ENCODE data around the gene MRAS.

MRAS gene

GRCh38 chr3:138344754-138345153, 3.6 kb upstream of the MRAS start:
- DNase-seq, result no peak

GRCh38 chr3:138348754-138349739, 668 bp downstream of the MRAS start:
- DNase-seq, result no peak

- DNase-seq, result no peak
Observed at GRCh38 chr3:138349926-138350665, 1.7 kb downstream of the MRAS start.

- DNase-seq, result no peak
Observed at GRCh38 chr3:138351151-138351550, 2.8 kb downstream of the MRAS start.

- no peak for DNase-seq
Observed at GRCh38 chr3:138351916-138352550, 3.7 kb downstream of the MRAS start.

- DNase-seq, result no peak
Observed at GRCh38 chr3:138354376-138354775, 6.0 kb downstream of the MRAS start.

GRCh38 chr3:138355071-138355470, 6.7 kb downstream of the MRAS start:
- DNase-seq, result no peak

- no peak for DNase-seq
Observed at GRCh38 chr3:138356730-138357405, 8.5 kb downstream of the MRAS start.

GRCh38 chr3:138359148-138359918, 11.0 kb downstream of the MRAS start:
- DNase-seq, result no peak

- DNase-seq, result no peak
Observed at GRCh38 chr3:138359919-138360868, 11.8 kb downstream of the MRAS start.

GRCh38 chr3:138360869-138361525, 12.6 kb downstream of the MRAS start:
- DNase-seq, result no peak

- DNase-seq, result no peak
Observed at GRCh38 chr3:138361561-138361971, 13.2 kb downstream of the MRAS start.

- DNase-seq, result no peak
Observed at GRCh38 chr3:138362538-138362937, 14.2 kb downstream of the MRAS start.

GRCh38 chr3:138363322-138363721, 14.9 kb downstream of the MRAS start:
- no peak for DNase-seq

GRCh38 chr3:138364356-138365252, 16.2 kb downstream of the MRAS start:
- DNase-seq, result no peak

- no peak for DNase-seq
Observed at GRCh38 chr3:138365253-138365555, 16.8 kb downstream of the MRAS start.

- no peak for DNase-seq
Observed at GRCh38 chr3:138366006-138366759, 17.8 kb downstream of the MRAS start.

- no peak for DNase-seq
Observed at GRCh38 chr3:138367326-138367850, 19.0 kb downstream of the MRAS start.
